Activated naive CD4-positive, alpha-beta T cell treated with anti-CD3 and anti-CD28 coated beads, Interleukin-2, amount 50 U/mL, for 24 hours (primary cell): ENCODE measurements around the gene PSPH.
"Not testable (repeated sequence)": the region's sequence is repeated elsewhere in the genome, so short reads cannot be mapped to it uniquely, and the experiment has no call there.

Experiments
- H3K27ac Mint-ChIP-seq: one replicate; pipeline ENCODE4 v1.8.0; 2021; ENCODE audit warnings: mild to moderate bottlenecking, mixed read lengths
- H3K27me3 Mint-ChIP-seq: one replicate; pipeline ENCODE4 v1.8.0; 2021; ENCODE audit warnings: mixed read lengths
- H3K36me3 Mint-ChIP-seq: one replicate; pipeline ENCODE4 v1.8.0; 2021; ENCODE audit warnings: mixed read lengths
- H3K4me1 Mint-ChIP-seq: one replicate; pipeline ENCODE4 v1.8.0; 2021; ENCODE audit warnings: mixed read lengths
- H3K4me3 Mint-ChIP-seq: one replicate; pipeline ENCODE4 v1.8.0; 2021; ENCODE audit warnings: mild to moderate bottlenecking, mixed read lengths
- H3K9me3 Mint-ChIP-seq: one replicate; pipeline ENCODE4 v1.8.0; 2021; ENCODE audit warnings: mixed read lengths

PSPH gene

DNA sequence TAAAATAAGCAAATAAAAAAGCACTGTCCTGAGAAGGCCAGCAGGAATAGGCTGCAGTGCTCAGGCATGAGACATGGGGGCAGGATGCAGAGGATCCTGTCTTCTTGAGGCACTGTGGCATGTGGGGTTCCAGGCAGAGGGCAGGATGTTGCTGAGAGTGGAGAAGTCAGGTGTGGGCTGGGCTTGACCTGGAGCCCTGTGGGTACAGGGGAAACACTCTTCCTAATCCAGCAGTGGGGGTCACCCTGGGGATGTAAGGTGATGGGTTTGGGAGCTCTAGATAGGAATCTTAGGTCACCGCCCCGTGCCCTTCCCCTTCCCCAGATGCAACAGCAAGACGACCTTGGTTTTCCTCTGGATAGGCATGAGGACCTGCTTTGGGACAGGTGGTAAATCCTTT lies 26.4 kb upstream of the PSPH start:
- H3K4me1 Mint-ChIP-seq, result peaks cover 5% of the 10 kb centered on the region
- no peaks in the 10 kb centered on the region for H3K27me3 Mint-ChIP-seq
- H3K4me3 Mint-ChIP-seq, result no peak overlapping the region
- H3K9me3 Mint-ChIP-seq, result no peaks in the 10 kb centered on the region
- peaks cover 7% of the 10 kb centered on the region for H3K36me3 Mint-ChIP-seq
- H3K27ac Mint-ChIP-seq, result no peak overlapping the region

DNA sequence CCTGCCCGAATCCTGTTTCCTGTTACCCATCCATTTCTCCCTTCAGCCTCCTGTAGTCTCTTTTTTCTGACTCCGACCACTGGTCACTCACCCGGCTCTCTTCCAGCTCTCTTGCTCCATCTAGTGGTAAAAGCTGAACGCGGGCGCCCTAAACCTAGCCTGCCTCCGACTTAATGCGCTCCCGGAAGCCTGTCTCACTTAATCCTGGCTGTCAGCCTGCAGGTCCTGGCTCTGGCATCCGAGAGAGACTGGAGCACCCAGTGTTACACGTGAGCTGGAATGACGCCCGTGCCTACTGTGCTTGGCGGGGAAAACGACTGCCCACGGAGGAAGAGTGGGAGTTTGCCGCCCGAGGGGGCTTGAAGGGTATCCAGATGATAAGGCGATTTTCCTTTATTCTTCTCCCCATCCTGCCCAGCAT lies 23.1 kb upstream of the PSPH start:
- Mint-ChIP-seq H3K9me3 (no peaks in the 10 kb centered on the region), H3K4me1 (peaks cover 5% of the 10 kb centered on the region), H3K4me3 (no peak overlapping the region), H3K27me3 (no peaks in the 10 kb centered on the region), H3K36me3 (peaks cover 10% of the 10 kb centered on the region), H3K27ac (peak overlapping the region; percentile 56)

DNA sequence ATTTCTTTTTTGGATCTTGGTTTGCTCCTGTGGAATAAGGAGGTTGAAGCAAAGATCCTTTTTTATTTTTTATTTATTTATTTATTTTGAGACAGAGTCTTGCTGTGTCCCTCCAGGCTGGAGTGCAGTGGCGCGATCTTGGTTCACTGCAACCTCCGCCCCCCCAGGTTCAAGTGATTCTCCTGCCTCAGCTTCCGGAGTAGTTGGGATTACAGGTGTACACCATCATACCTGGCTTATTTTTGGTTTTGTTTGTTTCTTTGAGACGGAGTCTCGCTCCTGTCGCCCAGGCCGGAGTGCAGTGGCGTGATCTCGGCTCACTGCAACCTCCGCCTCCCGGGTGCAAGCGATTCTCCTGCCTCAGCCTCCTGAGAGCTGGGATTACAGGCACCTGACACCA lies 15.1 kb upstream of the PSPH start:
- not testable (repeated sequence) for H3K9me3 Mint-ChIP-seq, H3K4me3 Mint-ChIP-seq, H3K27ac Mint-ChIP-seq, H3K27me3 Mint-ChIP-seq
- Mint-ChIP-seq H3K36me3 (peaks cover 23% of the 10 kb centered on the region), H3K4me1 (peaks cover 35% of the 10 kb centered on the region)

DNA sequence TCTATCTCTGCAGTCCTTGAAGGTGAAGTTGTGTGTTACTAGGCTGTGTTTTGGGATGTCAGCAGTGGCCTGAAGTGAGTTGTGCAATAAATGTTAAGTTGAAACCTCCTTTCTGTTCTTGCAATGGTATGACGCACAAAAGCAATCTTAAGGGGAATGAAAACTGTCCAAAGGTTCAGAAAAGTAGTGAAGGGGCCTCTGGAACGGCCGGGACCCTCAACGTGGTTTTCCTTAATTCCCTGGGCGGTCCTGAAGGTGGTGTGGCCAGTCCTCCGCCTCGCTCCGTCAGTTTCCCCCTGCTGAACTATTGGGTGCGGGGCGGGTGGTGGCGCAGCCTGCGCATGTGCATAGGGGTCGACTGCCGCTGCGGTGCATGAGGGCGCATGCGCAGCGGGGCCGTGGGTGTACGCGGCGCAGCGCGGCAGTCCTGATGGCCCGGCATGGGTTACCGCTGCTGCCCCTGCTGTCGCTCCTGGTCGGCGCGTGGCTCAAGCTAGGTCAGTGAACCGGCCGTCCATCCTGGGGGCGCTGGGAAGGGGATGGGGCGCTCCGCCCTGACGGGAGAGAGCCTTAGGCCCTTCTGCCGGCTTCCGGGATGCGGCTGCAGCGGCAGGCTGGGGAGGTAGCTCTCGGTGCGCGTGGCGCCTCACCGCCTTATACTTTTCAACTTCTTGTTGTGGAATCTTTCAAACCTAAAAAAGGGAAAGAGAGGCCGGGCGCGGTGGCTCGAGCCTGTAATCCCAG lies 12.8 kb upstream of the PSPH start, which contains the start of gene SUMF2:
Gene SUMF2, plus strand, starts transcription at position 405 of the 744 bp plus-strand sequence. Its CDS starts 26 bp downstream, at position 431.
- peak within 1 kb of the TSS; percentile 97 for H3K27ac Mint-ChIP-seq

DNA sequence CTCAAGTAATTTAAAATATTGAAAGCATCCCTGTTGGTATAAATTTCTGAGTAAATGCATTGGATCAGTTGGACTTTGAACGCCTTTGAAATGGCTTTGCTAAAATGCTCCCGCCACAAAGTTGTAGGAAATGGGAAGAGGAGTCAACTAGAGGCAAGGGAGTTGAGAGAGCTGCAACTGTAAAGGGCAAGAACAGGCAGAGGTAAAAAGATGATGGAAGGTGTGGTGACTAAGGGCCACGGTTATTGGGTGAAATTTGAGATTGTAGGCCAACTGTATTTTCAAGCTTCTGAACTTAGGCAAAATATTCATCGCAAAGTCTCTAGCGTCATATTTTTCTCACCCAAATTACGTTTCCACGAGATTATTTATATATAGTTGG lies 12.2 kb upstream of the PSPH start:
- no peaks in the 10 kb centered on the region for H3K27me3 Mint-ChIP-seq
- peaks cover 23% of the 10 kb centered on the region for H3K36me3 Mint-ChIP-seq
- peak overlapping the region; percentile 93 for H3K4me3 Mint-ChIP-seq
- peaks cover 36% of the 10 kb centered on the region for H3K4me1 Mint-ChIP-seq
- H3K27ac Mint-ChIP-seq, result peak overlapping the region; percentile 97
- no peaks in the 10 kb centered on the region for H3K9me3 Mint-ChIP-seq

More for the DNA sequence above, 12.8 kb upstream of the PSPH start, which contains the start of gene SUMF2:
- Mint-ChIP-seq H3K9me3 (no peaks in the 10 kb centered on the region), H3K27me3 (no peaks in the 10 kb centered on the region), H3K4me1 (peaks cover 38% of the 10 kb centered on the region), H3K4me3 (peak within 1 kb of the TSS; percentile 93), H3K36me3 (peaks cover 23% of the 10 kb centered on the region)

DNA sequence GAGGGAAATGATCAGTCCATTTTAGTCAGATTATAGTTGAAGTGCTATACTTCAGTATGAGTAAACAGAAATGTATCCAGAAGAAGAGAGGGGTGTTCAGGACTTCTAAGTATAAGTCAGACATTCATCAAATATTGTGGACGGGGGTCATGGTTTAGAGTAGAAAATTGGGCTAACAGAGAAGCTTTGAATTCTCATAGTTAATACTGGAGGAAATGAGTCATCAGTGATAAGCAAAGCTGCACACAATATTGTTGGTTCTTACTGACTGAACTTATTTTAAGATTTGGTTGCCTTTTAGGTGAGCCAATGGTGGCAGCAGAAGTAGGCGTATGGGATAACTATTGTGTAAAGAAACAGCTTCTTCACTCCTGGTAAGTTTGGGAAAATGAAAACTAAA lies 11.1 kb upstream of the PSPH start:
- peaks cover 36% of the 10 kb centered on the region for H3K4me1 Mint-ChIP-seq

DNA sequence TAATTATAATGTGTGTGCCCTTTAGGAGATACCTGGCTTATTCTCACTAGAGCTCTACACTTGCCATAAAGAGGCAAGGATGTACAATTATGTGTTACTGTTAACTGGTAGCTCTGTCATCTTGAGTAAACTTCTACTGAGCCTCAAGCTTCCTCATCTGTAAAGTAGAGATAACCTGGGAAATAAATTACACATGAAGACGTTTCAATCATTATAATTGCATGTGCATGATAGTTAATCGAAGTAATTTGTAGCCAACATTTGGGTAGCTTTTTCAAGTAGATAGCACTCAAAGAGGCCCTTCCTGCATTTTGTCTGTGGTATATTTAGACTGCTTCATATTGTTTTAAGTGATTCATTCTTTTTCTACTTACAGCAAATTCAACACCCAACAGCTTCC lies 2.7 kb upstream of the PSPH start:
- H3K27ac Mint-ChIP-seq, result peak overlapping the region; percentile 76
- H3K4me1 Mint-ChIP-seq, result peaks cover 39% of the 10 kb centered on the region
- H3K27me3 Mint-ChIP-seq, result no peaks in the 10 kb centered on the region
- peak overlapping the region; percentile 68 for H3K4me3 Mint-ChIP-seq
- H3K9me3 Mint-ChIP-seq, result no peaks in the 10 kb centered on the region
- H3K36me3 Mint-ChIP-seq, result peaks cover 15% of the 10 kb centered on the region

More for the DNA sequence above, 11.1 kb upstream of the PSPH start:
- Mint-ChIP-seq H3K9me3 (no peaks in the 10 kb centered on the region), H3K4me3 (peak overlapping the region; percentile 51), H3K36me3 (peaks cover 28% of the 10 kb centered on the region), H3K27ac (peak overlapping the region; percentile 89), H3K27me3 (no peaks in the 10 kb centered on the region)

DNA sequence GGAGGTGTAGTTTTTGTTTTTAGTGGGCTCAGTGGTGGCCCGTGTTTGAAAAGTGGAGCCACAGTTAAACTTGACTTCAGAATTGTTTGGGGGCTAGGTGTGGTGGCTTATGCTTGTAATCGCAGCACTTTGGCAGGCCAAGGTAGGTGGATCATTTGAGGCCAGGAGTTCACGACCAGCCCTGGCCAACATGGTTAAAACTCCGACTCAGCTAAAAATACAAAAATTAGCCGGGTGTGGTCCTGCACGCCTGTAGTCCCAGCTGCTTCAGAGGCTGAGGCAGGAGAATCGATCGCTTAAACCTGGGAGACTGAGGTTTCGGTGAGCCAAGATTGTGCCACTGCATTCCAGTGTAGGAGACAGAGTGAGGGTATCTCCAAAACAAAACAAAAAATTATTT lies 2.1 kb upstream of the PSPH start:
- Mint-ChIP-seq H3K27me3 (no peaks in the 10 kb centered on the region), H3K27ac (peak overlapping the region; percentile 23), H3K4me3 (peak overlapping the region; percentile 93), H3K36me3 (peaks cover 15% of the 10 kb centered on the region), H3K4me1 (peaks cover 41% of the 10 kb centered on the region), H3K9me3 (no peaks in the 10 kb centered on the region)

DNA sequence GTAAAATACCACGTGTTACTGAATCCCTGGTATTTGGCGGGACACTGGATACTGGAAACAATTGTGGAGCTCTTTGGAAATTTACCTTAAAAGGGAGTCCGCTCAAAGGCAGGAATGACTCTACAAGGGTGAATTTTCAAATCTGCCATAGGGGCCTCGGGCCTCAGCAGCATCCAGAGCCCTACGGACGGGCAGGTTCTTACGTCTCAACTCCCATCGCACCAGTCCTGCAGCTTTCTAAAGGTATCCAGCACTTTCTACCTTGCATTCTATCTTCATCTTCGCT lies 248 bp downstream of the PSPH start:
- Mint-ChIP-seq H3K4me3 (peak overlapping the region; percentile 93), H3K36me3 (peaks cover 8% of the 10 kb centered on the region), H3K9me3 (no peaks in the 10 kb centered on the region), H3K4me1 (peaks cover 41% of the 10 kb centered on the region), H3K27ac (peak overlapping the region; percentile 95), H3K27me3 (no peaks in the 10 kb centered on the region)

DNA sequence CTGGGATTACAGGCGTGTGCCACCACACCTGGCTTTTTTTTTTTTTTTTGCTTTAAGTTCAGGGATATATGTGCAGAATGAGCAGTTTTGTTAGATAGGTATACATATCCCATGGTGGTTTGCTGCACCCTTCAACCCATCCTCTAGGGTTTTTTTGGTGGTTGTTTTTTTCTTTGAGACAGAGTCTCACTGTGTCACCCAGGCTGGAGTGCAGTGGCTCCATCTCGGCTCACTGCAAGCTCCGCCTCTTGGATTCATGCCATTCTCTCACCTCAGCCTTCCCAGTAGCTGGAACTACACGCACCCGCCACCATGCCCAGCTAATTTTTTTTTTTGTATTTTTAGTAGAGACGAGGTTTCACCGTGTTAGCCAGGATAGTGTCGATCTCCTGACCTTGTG lies 2.5 kb downstream of the PSPH start:
- H3K4me1 Mint-ChIP-seq, result peaks cover 23% of the 10 kb centered on the region
- H3K27me3 Mint-ChIP-seq, H3K9me3 Mint-ChIP-seq, H3K4me3 Mint-ChIP-seq, H3K27ac Mint-ChIP-seq, H3K36me3 Mint-ChIP-seq: not testable (repeated sequence)

DNA sequence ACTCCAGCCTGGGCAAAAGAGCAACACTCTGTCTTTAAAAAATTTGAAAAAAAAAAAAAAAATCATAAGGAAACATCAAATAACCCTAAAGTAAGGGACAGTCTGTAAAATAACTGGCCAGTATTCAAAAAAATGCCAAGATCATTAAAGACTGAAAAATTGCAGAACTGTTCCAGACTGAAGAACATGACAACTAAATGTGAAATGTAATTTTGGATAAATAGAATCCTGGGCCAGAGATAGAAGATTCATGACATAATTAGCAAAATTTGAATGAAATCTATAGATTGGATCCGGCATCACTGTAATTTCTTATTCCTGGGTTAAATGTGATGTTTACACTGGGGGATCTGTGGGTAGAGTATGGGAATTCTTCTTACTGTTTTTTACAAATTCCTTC lies 3.0 kb downstream of the PSPH start:
- Mint-ChIP-seq H3K36me3 (peaks cover 2% of the 10 kb centered on the region), H3K4me1 (peaks cover 18% of the 10 kb centered on the region), H3K27me3 (no peaks in the 10 kb centered on the region), H3K9me3 (no peaks in the 10 kb centered on the region), H3K4me3 (no peak overlapping the region), H3K27ac (no peak overlapping the region)

DNA sequence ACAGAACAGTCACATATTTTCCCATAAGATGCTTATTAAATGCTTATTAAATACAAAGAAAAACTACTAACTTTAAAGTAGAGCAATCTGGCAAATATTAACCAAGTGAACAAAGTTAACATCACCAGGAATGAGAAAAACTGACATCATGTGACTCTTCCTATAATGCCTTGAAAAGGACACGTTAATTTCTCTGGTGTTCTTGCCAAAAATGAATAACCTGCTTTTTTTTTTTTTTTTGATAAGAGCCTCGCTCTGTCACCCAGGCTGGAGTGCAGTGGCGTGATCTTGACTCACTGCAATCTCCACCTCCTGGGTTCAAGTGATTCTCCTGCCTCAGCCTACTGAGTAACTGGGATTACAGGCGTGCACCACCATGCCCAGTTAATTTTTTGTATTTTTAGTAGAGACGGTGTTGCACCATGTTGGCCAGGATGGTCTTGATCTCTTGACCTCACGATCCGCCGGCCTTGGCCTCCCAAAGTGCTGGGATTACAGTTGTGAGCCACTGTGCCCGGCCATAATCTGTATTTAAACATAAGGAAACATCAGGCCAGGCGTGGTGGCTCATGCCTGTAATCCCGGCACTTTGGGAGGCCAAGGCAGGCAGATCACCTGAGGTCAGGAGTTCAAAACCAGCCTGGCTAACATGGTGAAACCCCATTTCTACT lies 3.7 kb downstream of the PSPH start:
- H3K4me1 Mint-ChIP-seq, result peaks cover 13% of the 10 kb centered on the region
- not testable (repeated sequence) for H3K4me3 Mint-ChIP-seq, H3K36me3 Mint-ChIP-seq, H3K27me3 Mint-ChIP-seq, H3K27ac Mint-ChIP-seq, H3K9me3 Mint-ChIP-seq

DNA sequence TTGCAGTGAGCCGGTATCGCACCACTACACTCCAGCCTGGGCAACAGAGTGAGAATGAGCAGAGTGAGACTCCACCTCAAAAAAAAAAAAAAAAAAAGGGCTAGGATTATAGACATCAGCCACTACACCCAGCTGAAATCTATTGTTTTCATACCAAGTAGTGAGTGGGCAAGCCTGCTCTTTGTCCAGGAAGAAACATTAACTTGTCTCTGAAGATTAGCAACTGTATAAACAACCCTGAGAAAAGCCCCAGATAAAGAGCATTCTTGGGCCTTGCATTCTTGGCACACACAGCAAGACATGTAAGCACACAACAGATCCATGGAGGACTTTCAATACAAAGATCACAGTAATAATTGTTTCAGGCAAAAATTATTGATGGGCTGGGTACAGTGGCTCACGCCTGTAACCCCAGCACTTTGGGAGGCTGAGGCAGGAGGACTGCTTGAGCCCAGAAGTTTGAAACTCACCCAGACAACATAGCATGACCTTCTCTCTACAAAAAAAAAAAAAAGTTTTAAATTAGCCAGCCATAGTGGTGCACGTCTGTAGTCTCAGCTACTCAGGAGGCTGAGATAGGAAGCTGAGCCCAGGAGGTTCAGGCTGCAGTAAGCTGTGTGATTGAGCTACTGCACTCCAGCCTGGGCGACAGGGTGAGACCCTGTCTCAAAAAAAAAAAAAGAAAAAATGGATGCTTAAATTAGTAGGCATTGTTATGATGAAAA lies 4.4 kb downstream of the PSPH start:
- no peak overlapping the region for H3K4me3 Mint-ChIP-seq
- no peaks in the 10 kb centered on the region for H3K9me3 Mint-ChIP-seq
- H3K27ac Mint-ChIP-seq, result no peak overlapping the region
- peaks cover 4% of the 10 kb centered on the region for H3K36me3 Mint-ChIP-seq
- H3K4me1 Mint-ChIP-seq, result peaks cover 13% of the 10 kb centered on the region
- no peaks in the 10 kb centered on the region for H3K27me3 Mint-ChIP-seq

DNA sequence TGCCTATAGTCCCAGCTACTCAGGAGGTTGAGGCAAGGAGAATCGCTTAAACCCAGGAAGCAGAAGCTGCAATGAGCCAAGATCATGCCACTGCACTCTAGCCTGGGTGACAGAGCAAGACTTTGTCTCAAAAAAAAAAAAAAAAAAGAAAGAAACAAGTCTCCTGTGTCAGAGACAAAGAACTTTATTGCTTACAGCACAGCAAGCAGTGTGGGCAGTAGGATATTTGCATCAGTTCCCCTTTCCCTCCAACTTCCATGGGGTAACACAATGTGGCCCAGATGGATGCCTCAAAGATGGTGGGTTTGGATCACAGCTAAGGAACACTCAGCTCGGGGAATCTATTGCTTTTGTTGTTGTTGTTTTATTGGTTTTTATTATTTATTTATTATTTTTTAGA lies 5.5 kb downstream of the PSPH start:
- H3K4me1 Mint-ChIP-seq, result peaks cover 13% of the 10 kb centered on the region
- H3K4me3 Mint-ChIP-seq, H3K27ac Mint-ChIP-seq, H3K27me3 Mint-ChIP-seq, H3K36me3 Mint-ChIP-seq, H3K9me3 Mint-ChIP-seq: not testable (repeated sequence)

DNA sequence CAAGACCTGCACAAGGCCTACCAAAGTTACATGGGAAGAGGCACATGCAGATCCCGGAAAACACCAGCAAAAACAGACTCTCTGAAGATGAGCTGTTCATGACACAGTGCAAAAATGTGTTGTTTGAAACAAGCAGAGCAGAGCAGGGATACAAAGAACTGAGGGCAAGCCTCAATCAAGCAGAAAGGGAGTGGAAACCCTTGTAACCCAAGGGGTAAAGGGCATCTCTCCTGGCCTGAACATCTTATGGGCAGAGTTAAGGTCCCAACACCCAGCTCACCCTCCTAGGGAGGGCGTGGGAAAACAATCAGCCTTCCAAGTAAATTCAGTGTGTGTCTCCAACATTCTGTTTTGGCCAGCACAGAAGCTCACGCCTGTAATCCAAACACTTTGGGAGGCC lies 10.5 kb downstream of the PSPH start:
- H3K4me3 Mint-ChIP-seq, result no peak overlapping the region
- no peak overlapping the region for H3K27ac Mint-ChIP-seq
- no peaks in the 10 kb centered on the region for H3K9me3 Mint-ChIP-seq
- peaks cover 5% of the 10 kb centered on the region for H3K36me3 Mint-ChIP-seq
- no peaks in the 10 kb centered on the region for H3K27me3 Mint-ChIP-seq
- H3K4me1 Mint-ChIP-seq, result no peaks in the 10 kb centered on the region
